CD8-positive, alpha-beta memory T cell (primary cell): ENCODE results near the gene SLC27A6. TPM values are rescaled to one million over a fixed set of nuclear protein-coding genes. Genes with fewer than 3 reads are reported as not detected.

Source experiments
- CTCF ChIA-PET: fragments of 350-600 bp; sonication (Branson Sonifier 250); formaldehyde crosslinking; loops from one replicate; lab custom pipeline; 2021; ENCODE audit warnings: antibody characterized with exemption; lab: Charles Lee
- POLR2A ChIA-PET: fragments of 350-600 bp; sonication (Branson Sonifier 250); formaldehyde crosslinking; loops from one replicate; lab custom pipeline; 2021; ENCODE audit warnings: antibody characterized with exemption; lab: Charles Lee
- DNase-seq, 5 donors: peaks; one replicate each; pipeline versions ENCODE4 v3.0.0 to v3.0.0-alpha.2; 2020 to 2022; ENCODE audit warnings: mixed read lengths in 1 of 5
- H3K27ac ChIP-seq: one replicate; pipeline ENCODE4 v1.7.0; 2013; ENCODE audit warnings: low read depth, mild to moderate bottlenecking, low read length, moderate library complexity
- H3K27me3 ChIP-seq: 2 replicates; pipeline ENCODE4 v1.7.0; 2013; ENCODE audit warnings: low read length, mild to moderate bottlenecking; ENCODE audit not compliant: insufficient read depth, poor library complexity, severe bottlenecking
- H3K36me3 ChIP-seq: 2 replicates; pipeline ENCODE4 v1.7.0; 2013; ENCODE audit warnings: mild to moderate bottlenecking, low read length, moderate library complexity; ENCODE audit not compliant: insufficient read depth
- H3K4me1 ChIP-seq: 2 replicates; pipeline ENCODE4 v1.7.0; 2013; ENCODE audit warnings: mild to moderate bottlenecking, low read length, moderate library complexity; ENCODE audit not compliant: insufficient read depth
- H3K4me3 ChIP-seq: 2 replicates; pipeline ENCODE4 v1.7.0; 2013; ENCODE audit warnings: mild to moderate bottlenecking, low read length
- H3K9me3 ChIP-seq: 2 replicates; pipeline ENCODE4 v1.7.0; 2013; ENCODE audit warnings: mild to moderate bottlenecking, low read length
- H3K27ac Mint-ChIP-seq, 8 donors: one replicate each; pipeline ENCODE4 v1.8.0; 2020 to 2021; ENCODE audit warnings: mixed read lengths in 8 of 8, mild to moderate bottlenecking in 6 of 8, inconsistent platforms in 3 of 8, moderate library complexity in 3 of 8
- H3K27me3 Mint-ChIP-seq, 2 donors: one replicate each; pipeline ENCODE4 v1.8.0; 2020 to 2021; ENCODE audit warnings: mixed read lengths in 2 of 2, mild to moderate bottlenecking in 1 of 2, moderate library complexity in 1 of 2
- H3K36me3 Mint-ChIP-seq, 3 donors: one replicate each; pipeline ENCODE4 v1.8.0; 2020 to 2021; ENCODE audit warnings: mixed read lengths in 3 of 3, inconsistent platforms in 1 of 3, mild to moderate bottlenecking in 1 of 3
- H3K4me1 Mint-ChIP-seq, 3 donors: one replicate each; pipeline ENCODE4 v1.8.0; 2020 to 2021; ENCODE audit warnings: mixed read lengths in 3 of 3, inconsistent platforms in 1 of 3, mild to moderate bottlenecking in 1 of 3
- H3K4me3 Mint-ChIP-seq, 7 donors: one replicate each; pipeline ENCODE4 v1.8.0; 2020 to 2021; ENCODE audit warnings: mixed read lengths in 7 of 7, mild to moderate bottlenecking in 6 of 7, moderate library complexity in 4 of 7, inconsistent platforms in 2 of 7
- H3K9me3 Mint-ChIP-seq, 5 donors: one replicate each; pipeline ENCODE4 v1.8.0; 2020 to 2022; ENCODE audit warnings: mixed read lengths in 5 of 5, mild to moderate bottlenecking in 3 of 5, moderate library complexity in 2 of 5, inconsistent platforms in 1 of 5
- polyA plus RNA-seq: library from polyadenylated mRNA; unstranded; fragments of 300-500 nt; fragmentation: Illumina TruSeq; gene quantifications from one replicate; pipeline ENCODE4 v1.2.3, GENCODE V29; 2021
- total RNA-seq, 2 experiments: library from RNA; stranded (reverse); gene quantifications; one replicate each; pipeline ENCODE4 v1.2.3, GENCODE V29; 2021

The SLC27A6 gene
- total and polyA plus RNA-seq, 3 experiments from 2014 or later = not detected

DNA sequence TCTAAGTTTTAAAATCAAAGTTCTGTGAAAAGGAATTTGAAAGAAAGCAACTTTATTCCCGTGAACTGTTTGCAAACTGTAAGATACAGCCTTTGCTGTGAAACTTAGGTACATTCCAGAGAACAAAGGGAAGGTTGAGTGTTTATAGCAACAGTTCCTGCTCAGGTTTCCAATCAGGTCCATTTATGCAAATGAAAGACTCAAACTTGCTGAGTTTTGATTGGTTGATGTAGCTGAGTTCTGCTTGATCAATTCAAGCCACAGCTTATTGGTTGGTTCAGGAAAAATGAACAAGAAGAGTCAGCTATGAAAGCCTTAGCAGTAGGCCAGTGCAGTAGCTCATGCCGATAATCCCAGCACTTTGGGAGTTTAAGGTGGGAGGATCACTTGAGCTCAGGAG, 37.9 kb downstream of the SLC27A6 start:
- Mint-ChIP-seq H3K27ac (no peak overlapping the region), H3K4me3 (no peak overlapping the region), H3K27me3 (no peaks in the 10 kb centered on the region), H3K36me3 (no peaks in the 10 kb centered on the region), H3K9me3 (no peaks in the 10 kb centered on the region), H3K4me1 (no peaks in the 10 kb centered on the region)
- Histone ChIP-seq H3K4me3 (no peak overlapping the region), H3K9me3 (no peaks in the 10 kb centered on the region), H3K27me3 (no peaks in the 10 kb centered on the region), H3K36me3 (no peaks in the 10 kb centered on the region), H3K27ac (no peak overlapping the region), H3K4me1 (no peaks in the 10 kb centered on the region)
- CTCF ChIA-PET = no interaction called here
- DNase-seq = no peak
- POLR2A ChIA-PET = no interaction called here

DNA sequence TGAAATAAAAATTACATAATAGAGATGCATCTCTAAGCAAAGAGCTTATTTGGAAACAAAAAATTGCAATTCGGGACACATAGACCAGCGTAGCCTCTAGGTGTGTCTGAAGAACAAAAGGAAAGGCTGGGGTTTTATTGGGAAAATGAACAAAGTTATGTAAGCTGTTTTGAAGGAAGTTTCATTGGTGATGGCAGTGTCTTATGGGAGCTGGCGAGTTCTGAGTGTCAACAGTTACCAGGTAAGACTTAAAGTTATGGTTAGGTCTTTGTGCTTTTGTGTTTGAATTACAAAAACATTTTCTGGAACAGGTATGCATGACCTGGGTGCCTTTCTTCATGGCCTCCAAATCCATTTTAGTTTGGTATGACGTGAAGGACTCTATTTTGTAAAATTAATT, 48.9 kb downstream of the SLC27A6 start:
- ChIA-PET POLR2A (no interaction called here), CTCF (no interaction called here)
- H3K4me1 Mint-ChIP-seq = no peaks in the 10 kb centered on the region

DNA sequence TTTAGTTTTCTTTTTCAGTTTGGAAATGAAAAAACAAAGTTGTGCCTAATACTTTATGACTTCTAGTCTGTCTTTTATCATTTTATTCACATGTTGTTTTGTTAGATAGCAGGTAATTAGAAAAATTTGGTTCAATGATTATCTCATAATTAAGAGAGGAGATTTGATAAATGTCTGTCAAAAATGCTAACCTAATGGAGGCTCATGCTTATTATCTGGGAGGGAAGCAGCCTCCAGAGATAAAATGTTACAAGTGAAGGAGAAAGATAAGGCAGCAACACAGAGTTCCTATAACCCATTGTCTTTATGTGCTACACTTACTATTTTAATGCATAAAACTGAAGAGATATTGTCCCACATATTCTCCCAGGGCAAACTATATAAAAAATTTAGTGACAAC, 53.5 kb downstream of the SLC27A6 start:
- DNase-seq = no peak
- H3K4me1 Mint-ChIP-seq = no peaks in the 10 kb centered on the region
- ChIA-PET POLR2A (no interaction called here), CTCF (no interaction called here)
- no peaks in the 10 kb centered on the region for H3K9me3 Mint-ChIP-seq
- peaks cover 4 to 28% of the 10 kb centered on the region in 2 donors for H3K27me3 Mint-ChIP-seq
- H3K36me3 Mint-ChIP-seq = peaks cover 0 to 2% (median 0%) of the 10 kb centered on the region in 3 donors
- Histone ChIP-seq H3K36me3 (no peaks in the 10 kb centered on the region), H3K4me3 (no peak overlapping the region), H3K27me3 (no peaks in the 10 kb centered on the region), H3K9me3 (no peaks in the 10 kb centered on the region), H3K27ac (no peak overlapping the region), H3K4me1 (no peaks in the 10 kb centered on the region)
- no peak overlapping the region for H3K4me3 Mint-ChIP-seq
- H3K27ac Mint-ChIP-seq = no peak overlapping the region

More for the DNA sequence above, 48.9 kb downstream of the SLC27A6 start:
- no peak for DNase-seq
- H3K9me3 ChIP-seq = no peaks in the 10 kb centered on the region
- no peak overlapping the region for H3K4me3 Mint-ChIP-seq
- H3K27ac ChIP-seq = no peak overlapping the region
- peaks cover 2 to 14% of the 10 kb centered on the region in 2 donors for H3K27me3 Mint-ChIP-seq
- no peaks in the 10 kb centered on the region for H3K27me3 ChIP-seq
- H3K9me3 Mint-ChIP-seq = no peaks in the 10 kb centered on the region
- H3K4me3 ChIP-seq = no peak overlapping the region
- peaks cover 0 to 2% (median 0%) of the 10 kb centered on the region in 3 donors for H3K36me3 Mint-ChIP-seq
- H3K36me3 ChIP-seq = no peaks in the 10 kb centered on the region
- no peaks in the 10 kb centered on the region for H3K4me1 ChIP-seq
- no peak overlapping the region for H3K27ac Mint-ChIP-seq

DNA sequence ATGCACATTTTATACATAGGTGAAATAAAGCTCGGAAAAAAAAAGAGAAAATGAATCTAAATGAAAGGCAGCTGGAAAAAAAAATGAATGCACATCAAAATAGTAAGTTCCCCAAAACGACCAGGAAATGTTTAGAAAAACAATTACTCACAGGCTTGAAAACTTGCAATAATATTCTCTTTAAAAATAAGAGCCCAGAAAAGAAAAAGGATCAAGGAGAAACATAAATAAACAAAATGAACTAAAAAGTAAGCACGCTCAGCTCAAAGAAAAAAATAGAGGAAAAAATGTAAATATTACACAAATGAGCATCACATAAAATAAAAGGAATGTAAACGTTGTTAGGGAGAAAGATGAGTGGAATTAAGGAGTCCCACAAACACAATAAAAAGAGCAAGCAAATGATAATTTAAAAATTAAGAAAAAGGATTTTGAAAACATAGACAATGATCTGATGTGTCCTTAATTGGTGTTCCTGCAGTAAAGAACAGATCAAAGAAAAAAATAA, 54.2 kb downstream of the SLC27A6 start:
- peaks cover 0 to 2% (median 0%) of the 10 kb centered on the region in 3 donors for H3K36me3 Mint-ChIP-seq
- no peak overlapping the region for H3K4me3 Mint-ChIP-seq
- H3K4me1 Mint-ChIP-seq = no peaks in the 10 kb centered on the region
- H3K4me1 ChIP-seq = no peaks in the 10 kb centered on the region
- no peak overlapping the region for H3K27ac ChIP-seq
- no peak for DNase-seq
- POLR2A ChIA-PET = no interaction called here
- no peak overlapping the region for H3K27ac Mint-ChIP-seq
- CTCF ChIA-PET = no interaction called here
- no peaks in the 10 kb centered on the region for H3K27me3 ChIP-seq
- H3K9me3 Mint-ChIP-seq = no peaks in the 10 kb centered on the region
- no peaks in the 10 kb centered on the region for H3K9me3 ChIP-seq
- no peak overlapping the region for H3K4me3 ChIP-seq
- H3K36me3 ChIP-seq = no peaks in the 10 kb centered on the region
- H3K27me3 Mint-ChIP-seq = peaks cover 4 to 28% of the 10 kb centered on the region in 2 donors

DNA sequence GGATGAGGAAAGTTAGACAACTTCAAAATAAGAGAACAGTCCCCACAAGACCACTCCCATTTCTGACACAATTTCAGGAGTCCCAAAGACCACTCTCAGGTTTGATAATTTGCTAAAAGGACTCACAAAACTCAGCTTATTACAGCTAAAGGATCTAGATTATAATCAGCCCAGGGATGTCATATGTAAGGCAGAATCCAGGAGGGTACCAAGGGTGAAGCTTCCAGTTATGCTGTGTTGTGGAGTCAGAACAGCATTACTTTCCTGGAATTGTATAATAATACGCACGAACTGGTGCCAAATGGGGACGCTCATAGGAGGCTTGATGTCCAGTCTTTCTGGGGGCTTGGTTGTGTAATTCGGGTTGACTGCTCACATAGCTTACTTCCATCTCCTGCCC, 55.4 kb downstream of the SLC27A6 start:
- H3K4me3 ChIP-seq = no peak overlapping the region
- ChIA-PET POLR2A (no interaction called here), CTCF (no interaction called here)
- peak overlapping the region in 1 of 8 donors; percentile 32 for H3K27ac Mint-ChIP-seq
- H3K27me3 ChIP-seq = no peaks in the 10 kb centered on the region
- DNase-seq = no peak
- H3K4me1 Mint-ChIP-seq = no peaks in the 10 kb centered on the region
- H3K9me3 ChIP-seq = no peaks in the 10 kb centered on the region
- H3K4me1 ChIP-seq = no peaks in the 10 kb centered on the region
- H3K9me3 Mint-ChIP-seq = no peaks in the 10 kb centered on the region
- H3K36me3 ChIP-seq = no peaks in the 10 kb centered on the region
- no peak overlapping the region for H3K4me3 Mint-ChIP-seq
- no peak overlapping the region for H3K27ac ChIP-seq
- peaks cover 0 to 2% (median 0%) of the 10 kb centered on the region in 3 donors for H3K36me3 Mint-ChIP-seq
- peaks cover 4 to 27% of the 10 kb centered on the region in 2 donors for H3K27me3 Mint-ChIP-seq

DNA sequence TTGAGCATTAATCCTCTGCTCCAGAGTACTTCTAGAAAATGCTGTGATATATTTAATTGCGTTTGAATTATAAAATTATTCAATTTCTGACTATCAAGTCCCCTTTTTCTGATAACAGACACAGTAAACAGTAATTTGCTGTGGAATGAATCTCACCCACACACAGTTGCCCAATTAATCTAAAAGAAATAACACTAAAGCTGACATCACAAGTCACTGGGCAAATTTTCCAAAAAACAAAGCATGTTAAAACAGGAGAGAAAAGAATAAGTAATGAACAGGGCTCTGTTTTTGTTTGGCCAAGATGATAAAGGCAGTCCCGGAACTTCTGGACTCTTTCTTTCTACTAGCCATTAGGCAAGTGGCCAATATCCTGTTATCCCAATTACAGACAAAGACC, 56.5 kb downstream of the SLC27A6 start:
- H3K27ac ChIP-seq = no peak overlapping the region
- H3K9me3 Mint-ChIP-seq = no peaks in the 10 kb centered on the region
- peaks cover 3 to 25% of the 10 kb centered on the region in 2 donors for H3K27me3 Mint-ChIP-seq
- H3K27me3 ChIP-seq = no peaks in the 10 kb centered on the region
- no peak overlapping the region for H3K4me3 ChIP-seq
- H3K4me3 Mint-ChIP-seq = no peak overlapping the region
- DNase-seq = no peak
- no peak overlapping the region for H3K27ac Mint-ChIP-seq
- H3K4me1 Mint-ChIP-seq = no peaks in the 10 kb centered on the region
- CTCF ChIA-PET = no interaction called here
- no peaks in the 10 kb centered on the region for H3K36me3 Mint-ChIP-seq
- H3K4me1 ChIP-seq = no peaks in the 10 kb centered on the region
- no peaks in the 10 kb centered on the region for H3K9me3 ChIP-seq
- POLR2A ChIA-PET = no interaction called here
- no peaks in the 10 kb centered on the region for H3K36me3 ChIP-seq

DNA sequence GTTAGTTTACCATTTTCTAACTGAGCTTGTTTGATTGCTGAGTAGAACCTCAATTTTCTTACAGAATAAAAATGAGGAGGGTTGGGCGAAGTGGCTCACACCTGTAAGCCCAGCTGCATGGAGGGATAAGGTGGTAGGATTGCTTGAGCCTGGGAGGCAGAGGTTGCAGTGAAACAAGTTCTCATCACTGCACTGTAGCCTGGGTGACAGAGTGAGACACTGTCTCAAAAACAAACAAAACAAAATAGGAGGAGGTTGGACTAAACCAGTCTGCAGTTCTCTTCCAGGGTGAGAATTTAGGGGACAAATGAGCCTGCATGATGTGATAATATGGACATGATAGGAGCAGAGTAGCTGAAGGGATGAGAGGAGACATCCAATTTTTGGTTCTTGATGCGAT, 57.3 kb downstream of the SLC27A6 start:
- H3K36me3 ChIP-seq = no peaks in the 10 kb centered on the region
- no peak overlapping the region for H3K4me3 ChIP-seq
- Mint-ChIP-seq H3K36me3 (no peaks in the 10 kb centered on the region), H3K9me3 (no peaks in the 10 kb centered on the region), H3K27ac (no peak overlapping the region), H3K4me1 (no peaks in the 10 kb centered on the region), H3K4me3 (no peak overlapping the region), H3K27me3 (peaks cover 3 to 24% of the 10 kb centered on the region in 2 donors)
- POLR2A ChIA-PET = no interaction called here
- H3K27me3 ChIP-seq = no peaks in the 10 kb centered on the region
- H3K27ac ChIP-seq = no peak overlapping the region
- CTCF ChIA-PET = no interaction called here
- H3K4me1 ChIP-seq = no peaks in the 10 kb centered on the region
- no peak for DNase-seq
- H3K9me3 ChIP-seq = no peaks in the 10 kb centered on the region

DNA sequence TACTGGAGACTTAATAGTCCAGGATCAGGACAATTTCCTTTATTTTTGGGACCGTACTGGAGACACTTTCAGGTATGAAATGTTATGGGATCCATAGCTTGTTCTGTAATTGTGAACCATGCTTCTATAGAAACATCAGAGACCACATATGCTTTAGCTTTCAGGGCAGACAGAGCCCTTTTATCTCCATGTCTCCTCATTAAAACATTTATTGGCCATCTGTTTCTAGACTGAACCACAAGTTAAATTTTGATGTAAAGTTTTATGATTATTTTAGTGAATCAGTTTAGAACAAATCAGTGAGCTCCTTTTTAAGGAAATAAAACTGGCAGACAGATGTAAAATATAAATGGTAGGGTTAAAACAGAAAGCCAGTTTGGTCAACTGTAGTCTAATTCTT, 62.0 kb downstream of the SLC27A6 start:
- Histone ChIP-seq H3K4me1 (no peaks in the 10 kb centered on the region), H3K27ac (no peak overlapping the region), H3K27me3 (no peaks in the 10 kb centered on the region), H3K9me3 (no peaks in the 10 kb centered on the region), H3K36me3 (no peaks in the 10 kb centered on the region), H3K4me3 (no peak overlapping the region)
- Mint-ChIP-seq H3K9me3 (no peaks in the 10 kb centered on the region), H3K4me3 (no peak overlapping the region), H3K36me3 (no peaks in the 10 kb centered on the region), H3K27ac (no peak overlapping the region), H3K4me1 (no peaks in the 10 kb centered on the region), H3K27me3 (peaks cover 0 to 10% of the 10 kb centered on the region in 2 donors)
- no peak for DNase-seq
- ChIA-PET CTCF (no interaction called here), POLR2A (no interaction called here)
